Erythroblast (primary cell): ENCODE results near the gene TPSAB1.

Experiments
- GATA1 ChIP-seq: IDR thresholded peaks from 2 replicates; pipeline ENCODE4 v1.6.1; 2011; ENCODE audit warnings: low read depth, mild to moderate bottlenecking, control low read depth, low read length, moderate library complexity
- POLR2A ChIP-seq: IDR thresholded peaks from 2 replicates; pipeline ENCODE4 v1.6.1; 2011; ENCODE audit warnings: mild to moderate bottlenecking, low read length

DNA sequence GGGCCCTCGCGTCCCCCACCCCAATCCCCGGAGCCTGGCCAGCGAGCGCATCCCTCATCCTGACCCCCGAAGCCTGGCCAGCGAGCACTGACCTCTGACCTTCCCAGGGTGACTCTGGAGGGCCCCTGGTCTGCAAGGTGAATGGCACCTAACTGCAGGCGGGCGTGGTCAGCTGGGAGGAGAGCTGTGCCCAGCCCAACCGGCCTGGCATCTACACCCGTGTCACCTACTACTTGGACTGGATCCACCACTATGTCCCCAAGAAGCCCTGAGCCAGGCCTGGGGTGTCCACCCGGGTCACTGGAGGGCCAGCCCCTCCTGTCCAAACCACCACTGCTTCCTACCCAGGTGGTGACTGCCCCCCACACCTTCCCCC, 17.7 kb downstream of the TPSAB1 start:
- TF ChIP-seq POLR2A (no peak), GATA1 (no peak)
